HG03039 (cell line): Measurements from ENCODE around the gene EVI5L.
"Not testable (repeated sequence)": the region's sequence is repeated elsewhere in the genome, so short reads cannot be mapped to it uniquely, and the experiment has no call there.

Experiments
- ATAC-seq: cut with Tn5 transposase; IDR thresholded peaks from one replicate; pipeline ENCODE4 v1.9.1; 2021; ENCODE audit warnings: mild to moderate bottlenecking, moderate library complexity; ENCODE audit not compliant: unreplicated experiment

Gene EVI5L

DNA sequence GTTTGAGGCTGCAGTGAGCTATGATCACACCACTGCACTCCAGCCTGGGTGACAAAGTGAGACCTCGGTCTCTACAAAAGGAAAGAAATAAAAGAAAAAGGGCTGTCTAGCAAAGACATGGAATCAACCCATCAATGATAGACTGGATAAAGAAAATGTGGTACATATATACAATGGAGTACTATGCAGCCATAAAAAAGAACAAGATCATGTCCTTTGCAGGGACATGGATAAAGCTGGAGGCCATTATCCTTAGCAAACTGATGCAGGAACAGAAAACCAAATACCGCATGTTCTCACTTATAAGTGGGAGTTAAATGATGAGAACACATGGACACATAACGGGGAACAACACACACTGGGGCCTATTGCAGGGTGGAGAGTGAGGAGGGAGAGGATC lies 14.0 kb upstream of the EVI5L start:
- not testable (repeated sequence) for ATAC-seq

DNA sequence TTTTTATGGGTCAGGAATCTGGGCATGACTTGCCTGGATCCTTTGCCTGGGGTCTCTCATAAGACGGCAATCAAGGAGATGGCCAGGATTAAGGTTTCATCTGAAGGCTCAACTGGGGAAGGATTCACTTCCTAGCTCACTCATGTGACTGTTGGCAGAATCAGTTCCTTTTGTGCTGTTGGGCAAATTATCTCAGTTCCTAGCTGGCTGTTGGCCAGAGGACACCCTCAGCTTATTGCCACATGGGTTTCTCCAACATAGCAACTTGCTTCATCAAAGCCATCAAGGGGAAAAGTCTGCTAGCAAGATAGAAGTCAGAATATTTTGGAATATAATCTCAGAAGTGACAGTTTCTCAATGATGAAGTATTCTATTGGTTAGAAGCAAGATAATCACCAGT lies 12.2 kb upstream of the EVI5L start:
- no peak for ATAC-seq

DNA sequence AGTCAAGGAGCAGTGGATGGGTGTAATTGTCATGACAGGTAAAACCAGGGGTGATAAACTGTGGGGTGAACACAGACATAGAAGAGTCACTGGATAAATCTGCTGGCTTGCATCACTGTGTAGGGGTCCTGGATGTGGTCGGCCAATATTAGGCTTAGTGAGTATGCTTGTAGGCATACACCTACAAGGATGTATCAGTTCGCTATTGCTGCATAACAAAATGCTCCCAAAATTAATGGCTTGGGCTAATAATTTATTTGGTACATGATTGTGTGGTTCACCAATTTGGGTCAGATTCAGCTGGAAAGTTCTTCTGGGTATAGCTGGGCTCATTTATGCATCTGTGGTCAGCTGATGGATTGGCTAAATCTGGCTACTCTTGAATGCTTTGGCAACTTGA lies 11.2 kb upstream of the EVI5L start:
- ATAC-seq, result no peak

DNA sequence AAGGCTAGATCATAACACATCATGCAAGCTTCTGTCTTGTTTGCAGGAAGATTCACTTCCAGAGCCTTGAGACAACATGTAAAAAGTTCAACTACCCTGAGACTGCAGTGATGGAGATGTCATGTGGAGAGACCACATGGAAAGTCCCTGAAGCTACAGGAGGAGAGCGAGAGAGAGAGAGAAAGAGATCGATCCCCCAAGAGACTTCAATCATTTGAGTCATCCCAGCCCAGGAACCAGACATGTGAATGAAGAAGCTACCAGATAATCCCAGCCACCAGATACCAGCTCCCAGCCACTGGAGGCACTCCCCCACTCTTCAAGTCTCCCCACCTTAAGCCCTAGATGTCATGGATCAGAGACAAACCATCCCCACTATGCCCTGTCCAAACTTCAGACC lies 10.7 kb upstream of the EVI5L start:
- no peak for ATAC-seq

DNA sequence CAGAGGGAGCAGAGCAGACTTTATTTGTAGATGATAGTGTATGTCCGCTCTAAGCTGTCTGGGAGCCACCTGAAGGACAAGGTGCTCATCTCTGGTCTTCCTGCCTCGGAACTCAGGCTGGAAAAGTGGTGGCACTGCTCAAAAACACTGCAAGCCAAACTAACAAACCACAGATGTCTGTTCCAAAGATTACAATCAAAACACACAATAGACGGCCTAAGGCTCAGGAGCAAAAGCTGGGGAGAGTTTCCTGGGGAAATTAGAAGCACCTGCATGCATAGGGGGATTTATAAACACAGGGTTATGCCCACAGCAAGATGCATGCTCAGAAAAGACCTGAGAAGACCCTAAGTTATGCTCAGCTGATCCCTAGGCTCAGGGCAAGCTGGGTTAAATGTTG lies 9.4 kb upstream of the EVI5L start:
- ATAC-seq, result no peak

DNA sequence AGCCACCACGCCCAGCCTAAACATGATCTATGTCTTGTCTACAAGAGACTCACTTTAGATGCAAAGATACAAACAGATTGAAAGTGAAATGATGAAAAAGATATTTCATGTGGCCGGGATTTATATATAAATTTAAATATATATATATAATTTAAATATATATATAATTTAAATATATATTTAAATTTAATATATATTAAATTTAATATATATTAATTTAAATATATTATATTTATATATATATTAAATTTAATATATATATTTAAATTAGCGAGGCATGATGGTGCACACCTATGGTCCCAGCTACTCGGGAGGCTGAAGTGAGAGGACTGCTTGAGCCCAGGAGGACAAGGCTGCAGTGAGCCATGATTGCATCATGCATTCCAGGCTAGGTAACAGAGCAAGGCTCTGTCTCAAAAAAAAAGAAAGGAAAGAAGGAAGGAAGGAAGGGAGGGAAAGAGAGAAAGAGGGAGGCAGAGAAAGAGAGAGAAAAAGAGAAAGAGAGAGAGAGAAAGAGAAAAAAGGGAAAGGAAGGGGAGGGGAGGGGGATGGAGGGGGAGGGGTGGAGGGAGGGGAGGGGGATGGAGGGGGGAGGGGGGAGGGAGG lies 7.0 kb upstream of the EVI5L start:
- no peak for ATAC-seq

DNA sequence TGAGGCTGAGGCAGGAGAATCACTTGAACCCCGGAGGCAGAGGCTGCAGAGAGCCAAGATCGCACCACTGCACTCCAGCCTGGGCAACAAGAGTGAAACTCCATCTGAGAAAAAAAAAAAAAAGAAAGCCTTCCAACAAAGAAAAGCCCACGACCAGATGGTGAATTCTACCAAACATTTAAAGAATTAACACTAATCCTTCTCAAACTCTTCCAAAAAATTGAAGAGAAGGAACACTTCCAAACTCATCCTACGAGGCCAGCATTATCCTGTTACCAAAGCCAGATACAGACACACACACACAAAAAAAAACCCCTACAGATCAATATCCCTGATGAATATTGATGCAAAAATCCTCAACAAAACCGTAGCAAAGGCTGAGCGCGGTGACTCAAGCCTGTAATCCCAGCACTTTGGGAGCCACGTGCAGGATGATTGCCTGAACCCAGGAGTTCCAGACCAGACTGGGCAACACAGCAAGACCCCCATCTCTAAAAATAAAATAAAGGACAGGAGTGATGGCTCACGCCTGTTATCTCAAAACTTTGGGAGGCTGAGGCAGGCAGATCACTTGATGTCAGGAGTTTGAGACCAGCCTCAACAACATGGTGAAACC lies 6.2 kb upstream of the EVI5L start:
- ATAC-seq, result no peak

DNA sequence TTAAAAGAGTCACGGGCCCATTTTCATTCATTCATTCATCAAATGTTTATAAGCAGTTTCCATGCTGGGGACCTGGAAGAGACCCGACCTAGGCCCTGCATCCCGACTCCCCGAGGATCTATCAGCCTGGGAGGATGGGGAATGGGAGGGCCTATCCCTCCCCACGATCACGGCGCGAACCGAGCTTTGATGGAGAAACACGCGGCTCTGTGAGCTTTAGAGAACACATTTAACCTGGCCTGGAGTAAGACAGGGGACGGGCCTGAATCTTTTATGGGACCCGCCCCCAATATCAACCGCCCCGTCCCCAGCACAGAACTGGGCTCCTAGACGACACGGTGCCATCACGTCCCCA lies 875 bp upstream of the EVI5L start:
- ATAC-seq, result no peak

DNA sequence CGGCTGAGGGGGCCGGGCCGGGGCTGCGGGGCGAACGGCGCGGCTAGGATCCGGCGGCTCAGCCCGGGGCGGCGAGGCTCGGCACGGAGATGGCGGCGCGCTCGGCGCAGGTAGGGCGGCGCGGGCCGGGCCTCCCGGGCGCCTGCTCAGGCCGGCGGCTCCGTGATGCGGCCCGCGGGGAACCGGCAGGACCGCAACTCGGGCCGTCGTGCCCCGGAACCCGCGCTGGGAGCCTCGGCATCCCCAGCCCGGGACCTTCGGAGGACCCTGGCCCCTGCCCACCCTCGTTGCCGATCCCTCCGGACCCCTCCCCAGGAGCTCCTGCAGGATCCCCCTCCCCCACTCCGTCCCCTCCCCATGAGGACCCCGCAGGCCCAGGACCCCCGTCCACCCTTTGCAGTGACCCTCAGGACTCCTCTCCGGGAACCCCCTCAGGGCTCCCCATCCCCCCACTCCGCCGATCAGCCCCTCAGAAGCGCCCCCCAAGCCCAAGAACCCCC lies 304 bp downstream of the EVI5L start:
- ATAC-seq, result no peak

DNA sequence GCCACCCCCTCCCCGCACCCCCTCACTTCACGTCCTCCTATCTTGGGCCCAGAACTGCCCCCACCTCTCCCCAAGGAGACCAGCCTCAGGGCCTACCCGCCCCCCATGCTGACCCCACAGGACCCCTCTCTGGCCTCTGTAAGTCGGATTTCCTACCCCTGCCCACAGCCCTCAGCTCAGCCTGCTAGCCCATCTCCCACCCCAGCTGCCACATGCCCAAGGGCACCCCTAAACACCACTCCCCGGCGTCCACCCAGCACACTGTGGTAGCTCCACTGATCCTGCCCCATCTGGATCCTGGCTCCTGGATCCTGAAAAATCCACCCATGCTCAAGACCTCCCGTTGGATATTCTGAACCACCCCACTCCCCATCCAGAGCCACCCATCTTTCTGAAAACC lies 805 bp downstream of the EVI5L start:
- no peak for ATAC-seq

DNA sequence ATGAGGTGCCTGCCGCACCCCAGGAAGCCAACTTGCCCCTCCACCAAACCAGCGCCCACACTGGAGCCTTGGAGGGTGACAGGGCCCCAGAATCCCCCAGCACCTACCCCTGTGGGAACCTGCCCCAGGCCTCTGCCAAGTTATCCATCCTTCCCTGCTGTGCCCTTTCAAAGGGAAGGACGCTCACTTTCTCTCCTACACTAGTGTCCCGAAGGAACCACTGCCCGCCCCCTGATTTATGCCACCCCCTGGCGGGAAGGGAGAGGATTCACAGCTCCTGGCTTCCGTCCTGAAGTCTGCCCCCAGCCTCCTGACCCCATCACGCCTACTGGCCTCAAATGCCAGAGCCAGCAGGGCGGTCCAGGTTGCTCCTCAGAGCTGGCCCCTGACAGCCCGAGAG lies 1.4 kb downstream of the EVI5L start:
- ATAC-seq, result no peak

DNA sequence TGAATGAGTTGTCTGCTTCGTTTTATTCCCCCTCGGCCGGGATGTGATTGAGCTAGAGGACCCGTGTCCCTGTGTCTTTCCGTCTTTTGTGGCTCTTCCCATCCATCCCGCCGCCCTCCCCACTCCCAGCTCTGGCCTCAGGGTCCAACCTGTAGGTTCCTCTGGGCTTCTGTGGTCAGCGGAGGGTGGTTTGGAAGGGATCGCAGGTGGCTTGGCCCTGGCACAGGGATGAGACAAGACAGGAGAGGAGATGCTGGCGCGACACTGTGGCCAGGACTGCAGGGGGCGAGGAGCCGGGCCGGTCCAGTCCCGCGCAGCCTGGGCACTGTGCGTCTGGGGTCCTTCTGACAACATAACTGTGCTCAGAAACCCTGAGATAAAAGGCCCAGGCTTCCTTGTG lies 2.0 kb downstream of the EVI5L start:
- ATAC-seq, result no peak

DNA sequence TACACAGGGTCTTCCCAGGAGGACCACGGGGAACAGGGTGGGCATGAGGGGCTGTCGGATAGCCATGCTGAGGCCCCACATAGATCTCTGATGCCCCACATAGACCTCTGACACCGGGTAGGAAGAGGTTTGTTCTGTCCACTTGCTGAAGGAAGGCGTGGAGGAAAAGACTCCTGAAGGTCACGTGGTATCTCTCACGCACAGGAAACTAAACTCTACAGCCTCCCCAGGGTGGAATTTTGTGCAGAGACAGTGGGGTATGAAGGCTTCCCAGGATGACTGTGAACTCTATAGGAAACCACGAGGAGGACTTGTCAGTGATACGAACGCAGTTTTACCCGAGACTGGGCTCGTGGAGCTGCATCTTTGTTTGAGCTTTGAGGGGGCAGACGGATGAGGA lies 2.8 kb downstream of the EVI5L start:
- no peak for ATAC-seq

DNA sequence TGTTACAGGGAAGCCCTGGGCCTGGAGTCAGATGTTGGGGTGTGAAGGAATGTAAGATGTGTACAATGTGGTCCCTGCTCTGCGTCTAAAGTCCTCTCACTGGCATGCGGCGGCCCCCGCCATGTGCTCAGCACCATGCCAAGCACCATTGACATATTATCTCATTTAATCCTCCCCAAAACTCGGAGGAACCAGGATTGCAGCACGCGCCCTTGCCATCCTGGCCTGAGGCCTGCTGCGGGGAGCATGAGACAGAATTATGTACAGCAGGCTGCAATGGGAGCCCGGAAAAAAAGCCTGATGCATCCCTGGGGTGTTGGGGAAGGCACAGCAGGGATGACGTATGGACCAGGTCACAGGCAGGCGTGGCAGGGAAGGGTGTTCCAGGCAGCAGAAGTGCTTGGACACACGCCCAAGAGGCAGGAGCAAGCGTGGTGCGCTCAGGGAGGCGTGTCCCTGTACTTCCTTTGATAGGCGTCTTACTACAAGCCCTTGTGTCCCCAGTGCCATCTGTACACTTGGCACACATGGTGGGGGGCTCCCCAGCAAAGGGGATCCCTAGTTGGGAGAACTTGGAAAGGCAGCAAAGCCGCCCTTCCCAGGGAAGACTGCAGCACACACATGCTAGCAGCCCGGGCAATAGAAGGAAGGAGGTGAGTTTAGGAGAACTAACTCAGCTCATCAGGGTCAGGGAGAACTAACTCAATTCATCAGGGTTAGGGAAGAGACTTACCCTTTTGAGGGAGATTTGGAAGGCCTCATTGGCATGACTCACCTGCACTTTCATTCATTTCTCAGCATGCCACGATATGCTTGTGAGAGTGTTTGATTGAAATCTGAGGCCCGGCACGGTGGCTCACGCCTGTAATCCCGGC lies 3.4 kb downstream of the EVI5L start:
- ATAC-seq, result no peak

DNA sequence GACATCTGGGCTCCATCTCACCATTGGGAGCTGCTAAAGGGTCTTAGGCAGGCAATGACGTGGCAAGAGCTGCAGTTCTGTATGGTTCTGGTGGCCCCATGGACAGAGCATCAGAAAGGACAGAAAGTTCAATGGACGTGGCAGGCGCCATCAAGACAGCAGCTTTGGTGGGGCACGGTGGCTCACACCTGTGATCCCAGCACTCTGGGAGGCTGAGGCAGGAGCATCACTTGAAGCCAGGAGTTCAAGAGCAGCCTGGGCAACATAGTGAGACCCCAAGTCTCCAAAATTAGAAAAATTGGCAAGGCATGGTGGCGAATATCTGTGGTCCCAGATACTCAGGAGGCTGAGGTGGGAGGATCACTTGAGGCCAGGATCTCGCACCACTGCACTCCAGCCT lies 9.5 kb downstream of the EVI5L start:
- ATAC-seq, result no peak

DNA sequence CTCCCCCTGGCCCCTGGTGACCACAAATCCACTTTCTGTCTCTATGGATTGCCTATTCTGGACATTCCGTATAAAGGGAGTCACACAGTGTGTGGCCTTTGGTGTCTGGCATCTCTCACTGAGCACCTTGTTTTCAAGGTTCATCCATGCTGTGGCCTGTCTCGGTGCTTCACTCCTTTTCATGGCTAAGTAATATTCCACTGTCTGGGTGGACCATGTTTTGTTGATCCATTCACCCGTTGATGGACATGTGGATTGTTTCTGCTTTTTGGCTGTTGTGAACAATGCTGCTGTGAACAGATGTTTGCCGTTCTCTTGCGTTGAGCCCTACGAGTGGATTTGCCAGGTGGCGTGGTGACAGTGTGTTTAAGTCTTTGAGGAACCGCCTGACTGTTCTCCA lies 10.6 kb downstream of the EVI5L start:
- ATAC-seq, result no peak

DNA sequence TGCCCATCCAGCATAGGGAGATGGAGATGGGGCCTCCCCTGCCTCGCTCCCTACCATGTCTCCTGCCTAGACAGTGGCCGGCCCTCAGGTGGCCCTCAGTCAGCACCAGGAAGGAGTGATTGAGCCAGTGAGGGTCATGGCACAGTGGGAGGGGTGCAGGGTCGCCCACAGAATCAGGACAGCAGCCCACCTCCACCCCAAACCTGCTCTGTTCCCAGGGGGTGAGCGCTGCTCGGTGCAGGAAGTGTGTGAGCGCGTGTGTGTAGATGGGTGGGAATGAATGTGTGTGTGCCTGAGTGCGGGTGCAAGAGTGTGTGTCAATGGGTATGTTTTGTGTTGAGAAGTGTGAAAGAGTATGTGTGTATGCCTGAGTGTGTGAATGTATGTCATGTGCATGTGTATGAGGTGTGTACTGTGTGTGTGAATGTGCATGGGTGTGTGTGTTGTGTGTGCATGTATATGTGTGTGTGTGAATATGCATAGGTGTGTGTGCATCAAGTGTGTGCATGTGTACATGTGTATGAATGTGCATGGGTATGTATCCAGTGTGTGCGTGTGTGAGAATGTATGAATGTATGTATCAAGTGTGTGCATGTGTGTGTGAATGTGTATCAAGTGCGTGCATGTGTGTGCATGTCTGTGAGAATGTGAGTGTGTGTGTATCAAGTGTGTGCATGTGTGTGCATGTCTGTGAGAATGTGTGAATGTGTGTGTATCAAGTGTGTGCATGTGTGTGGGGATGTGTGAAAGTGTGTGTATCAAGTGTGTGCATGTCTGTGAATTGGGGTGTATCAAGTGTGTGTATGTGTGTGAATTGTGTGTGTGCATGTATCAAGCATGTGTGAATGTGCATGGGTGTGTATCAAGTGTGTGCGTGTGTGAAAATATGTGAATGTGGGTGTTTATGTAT lies 12.0 kb downstream of the EVI5L start:
- ATAC-seq, result no peak

DNA sequence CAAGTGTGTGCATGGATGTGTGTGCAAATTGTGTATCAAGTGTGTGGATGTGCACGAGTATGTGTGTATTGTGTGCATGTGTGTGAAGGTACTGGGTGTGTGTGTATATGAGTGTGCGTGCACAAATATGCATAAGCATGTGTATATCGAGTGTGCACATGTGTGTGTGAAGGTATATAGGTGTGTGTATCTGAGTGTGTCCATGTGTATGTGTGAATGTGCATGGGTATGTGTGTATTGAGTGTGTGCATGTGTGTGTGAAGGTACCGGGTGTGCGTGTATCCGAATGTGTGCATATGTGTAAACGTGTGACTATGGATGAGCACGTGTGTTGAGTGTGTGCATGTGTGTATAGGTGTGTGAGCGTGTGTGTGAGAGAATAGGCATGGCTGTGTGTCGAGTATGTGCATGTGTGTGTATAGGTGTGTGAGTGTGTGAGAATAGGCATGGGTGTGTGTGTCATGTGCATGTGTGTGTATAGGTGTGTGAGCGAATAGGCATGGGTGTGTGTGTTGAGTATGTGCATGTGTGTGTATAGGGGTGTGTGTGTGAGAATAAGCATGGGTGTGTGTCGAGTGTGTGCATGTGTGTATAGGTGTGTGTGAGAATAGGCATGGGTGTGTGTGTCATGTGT lies 12.8 kb downstream of the EVI5L start:
- no peak for ATAC-seq

DNA sequence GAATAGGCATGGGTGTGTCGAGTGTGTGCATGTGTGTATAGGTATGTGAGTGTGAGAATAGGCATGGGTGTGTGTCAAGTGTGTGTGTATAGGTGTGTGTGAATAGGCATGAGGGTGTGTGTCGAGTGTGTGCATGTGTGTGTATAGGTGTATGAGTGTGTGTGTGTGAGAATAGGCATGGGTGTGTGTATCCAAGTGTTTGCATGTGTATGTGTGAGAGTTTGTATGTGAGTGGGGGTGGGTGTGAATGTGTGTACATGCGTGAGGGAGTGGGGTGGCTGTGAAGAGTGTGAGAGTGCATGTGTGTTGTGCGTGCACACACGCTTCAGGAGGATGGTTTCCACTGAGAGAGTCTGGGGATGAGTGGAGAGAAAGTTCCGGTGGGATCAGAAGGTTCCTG lies 13.5 kb downstream of the EVI5L start:
- no peak for ATAC-seq

DNA sequence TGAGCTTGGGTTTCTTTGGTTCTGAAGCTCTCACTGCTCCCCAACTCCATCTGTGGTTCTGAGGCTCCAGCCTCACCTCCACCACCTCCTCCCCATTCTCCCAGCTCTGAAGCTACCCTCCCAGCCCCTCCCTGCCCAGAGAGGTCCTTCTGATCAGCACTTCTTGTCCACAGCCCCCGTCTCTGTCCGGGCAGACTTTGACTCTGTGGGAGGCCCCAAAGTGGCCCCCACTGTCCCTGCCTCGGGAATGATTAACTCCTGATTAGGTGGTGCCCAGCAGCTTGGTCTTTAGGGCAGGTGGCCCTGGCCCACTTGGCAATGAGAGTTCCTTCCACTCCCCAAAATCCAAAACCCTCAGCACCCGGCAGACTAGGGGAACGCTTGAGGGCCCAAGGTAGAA lies 14.4 kb downstream of the EVI5L start:
- ATAC-seq, result no peak

DNA sequence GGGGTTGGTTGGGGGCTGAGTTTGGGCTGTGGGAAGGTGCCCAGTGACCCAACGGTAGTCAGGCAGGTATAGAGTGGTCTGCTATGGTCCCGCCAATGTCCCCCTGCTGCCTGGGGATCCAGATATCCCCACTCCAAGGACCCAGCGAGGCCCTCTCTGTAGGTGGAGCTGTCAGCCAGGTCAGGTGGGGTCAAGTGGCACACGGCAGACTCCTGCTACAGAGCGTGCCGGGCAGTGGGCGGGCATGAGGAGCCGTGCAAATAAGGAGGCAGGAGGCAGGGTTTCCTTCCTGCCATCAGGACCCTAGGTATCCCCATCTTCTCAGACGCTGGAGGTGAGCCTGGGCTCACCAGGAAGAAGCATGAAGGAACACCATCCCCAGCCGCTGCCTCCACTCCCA lies 14.9 kb downstream of the EVI5L start:
- no peak for ATAC-seq
